Endothelial cell (in vitro differentiated cells): ENCODE results near the gene HEATR3. TPM values are rescaled to one million over a fixed set of nuclear protein-coding genes. Genes with fewer than 3 reads are reported as not detected.

Experiments used
- DNase-seq: peaks from one replicate; pipeline ENCODE4 v3.0.0; 2021; ENCODE audit warnings: low spot score
- H3K27ac Mint-ChIP-seq: one replicate; pipeline ENCODE4 v1.8.0; 2021; ENCODE audit warnings: mixed read lengths, inconsistent platforms; ENCODE audit not compliant: unreplicated experiment
- H3K27me3 Mint-ChIP-seq: one replicate; pipeline ENCODE4 v1.8.0; 2021; ENCODE audit warnings: mild to moderate bottlenecking, moderate library complexity, mixed read lengths, inconsistent platforms; ENCODE audit not compliant: unreplicated experiment
- H3K36me3 Mint-ChIP-seq: one replicate; pipeline ENCODE4 v1.8.0; 2021; ENCODE audit warnings: mild to moderate bottlenecking, low read depth, mixed read lengths, inconsistent platforms; ENCODE audit not compliant: unreplicated experiment
- H3K4me1 Mint-ChIP-seq: one replicate; pipeline ENCODE4 v1.8.0; 2021; ENCODE audit warnings: mild to moderate bottlenecking, mixed read lengths, inconsistent platforms; ENCODE audit not compliant: unreplicated experiment
- H3K4me3 Mint-ChIP-seq: one replicate; pipeline ENCODE4 v1.8.0; 2021; ENCODE audit warnings: mild to moderate bottlenecking, mixed read lengths, inconsistent platforms; ENCODE audit not compliant: unreplicated experiment
- H3K9me3 Mint-ChIP-seq: one replicate; pipeline ENCODE4 v1.8.0; 2021; ENCODE audit warnings: mixed read lengths, inconsistent platforms; ENCODE audit not compliant: unreplicated experiment
- CTCF ChIP-seq: fragments of 200-600 bp; sonication (generic); IDR thresholded peaks from one replicate; pipeline ENCODE4 v1.5.0; 2021; ENCODE audit warnings: antibody characterized with exemption; ENCODE audit not compliant: unreplicated experiment
- total RNA-seq: library from RNA; stranded (reverse); fragmentation: NEBNext Ultra II Directional; extraction: Animal tissue kit (Norgen Biotek cat#: 25700); gene quantifications from one replicate; pipeline ENCODE4 v1.2.1, GENCODE V29; 2021; ENCODE audit not compliant: unreplicated experiment

The HEATR3 gene
- total RNA-seq, 1 donor from 2014 or later, result 10.3 TPM

GRCh38 chr16:50061326-50061725 is 4.4 kb upstream of the HEATR3 start:
- no peak for DNase-seq
- Mint-ChIP-seq H3K4me1 (peaks cover 3% of the 10 kb centered on the region), H3K27me3 (peaks cover 6% of the 10 kb centered on the region), H3K9me3 (no peaks in the 10 kb centered on the region), H3K27ac (no peak overlapping the region), H3K36me3 (no peaks in the 10 kb centered on the region), H3K4me3 (no peak overlapping the region)
- TF ChIP-seq CTCF, result no peak

GRCh38 chr16:50065241-50065623 is 538 bp upstream of the HEATR3 start:
- no peak for DNase-seq
- Mint-ChIP-seq H3K27ac (peak overlapping the region; percentile 57), H3K4me1 (peaks cover 18% of the 10 kb centered on the region), H3K27me3 (peaks cover 13% of the 10 kb centered on the region), H3K36me3 (no peaks in the 10 kb centered on the region), H3K9me3 (no peaks in the 10 kb centered on the region), H3K4me3 (peak overlapping the region; percentile 92)
- no peak for TF ChIP-seq CTCF

GRCh38 chr16:50066482-50067289 is 916 bp downstream of the HEATR3 start:
- peak overlapping the region; percentile 92 for H3K4me3 Mint-ChIP-seq
- H3K27me3 Mint-ChIP-seq, result peaks cover 13% of the 10 kb centered on the region
- H3K9me3 Mint-ChIP-seq, result no peaks in the 10 kb centered on the region
- H3K27ac Mint-ChIP-seq, result no peak overlapping the region
- H3K36me3 Mint-ChIP-seq, result peaks cover 4% of the 10 kb centered on the region
- TF ChIP-seq CTCF, result no peak
- peaks cover 18% of the 10 kb centered on the region for H3K4me1 Mint-ChIP-seq
- DNase-seq, result no peak

GRCh38 chr16:50067290-50067853 is 1.6 kb downstream of the HEATR3 start:
- no peak for TF ChIP-seq CTCF

GRCh38 chr16:50068550-50068949 is 2.8 kb downstream of the HEATR3 start:
- no peaks in the 10 kb centered on the region for H3K9me3 Mint-ChIP-seq
- H3K4me1 Mint-ChIP-seq, result peaks cover 18% of the 10 kb centered on the region
- peaks cover 4% of the 10 kb centered on the region for H3K36me3 Mint-ChIP-seq
- no peak for TF ChIP-seq CTCF
- H3K4me3 Mint-ChIP-seq, result no peak overlapping the region
- H3K27me3 Mint-ChIP-seq, result peaks cover 9% of the 10 kb centered on the region
- no peak for DNase-seq
- H3K27ac Mint-ChIP-seq, result no peak overlapping the region

More at GRCh38 chr16:50067290-50067853, 1.6 kb downstream of the HEATR3 start:
- Mint-ChIP-seq H3K9me3 (no peaks in the 10 kb centered on the region), H3K4me1 (peaks cover 18% of the 10 kb centered on the region), H3K27me3 (peaks cover 11% of the 10 kb centered on the region), H3K27ac (peak overlapping the region; percentile 15), H3K4me3 (peak overlapping the region; percentile 67), H3K36me3 (peaks cover 4% of the 10 kb centered on the region)
- peak; percentile 48 for DNase-seq
